HG02588 (cell line): ENCODE measurements around the gene ADD2.
"Not testable (repeated sequence)": the region's sequence is repeated elsewhere in the genome, so short reads cannot be mapped to it uniquely, and the experiment has no call there.

Source experiments
- ATAC-seq: cut with Tn5 transposase; IDR thresholded peaks from one replicate; pipeline ENCODE4 v1.9.1; 2021; ENCODE audit warnings: mild to moderate bottlenecking, moderate library complexity; ENCODE audit not compliant: unreplicated experiment

Gene ADD2

DNA sequence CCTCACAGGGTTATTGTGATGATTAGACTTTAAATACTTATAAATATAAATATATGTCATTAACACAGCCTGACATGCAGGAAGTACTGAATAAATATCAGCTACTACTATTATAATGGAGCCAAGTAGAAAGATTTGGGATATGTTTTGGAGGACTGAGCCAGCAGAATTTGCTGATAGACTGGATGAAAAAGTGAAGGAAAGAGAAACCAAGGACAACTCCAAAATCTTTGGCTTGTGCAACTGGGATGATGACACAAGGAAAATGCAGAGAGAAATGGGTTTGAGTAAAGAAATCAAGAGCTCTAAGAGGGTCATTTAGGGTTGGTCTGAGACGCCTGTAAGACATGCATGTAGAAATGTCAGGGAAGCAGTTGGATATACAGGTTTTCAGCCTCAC is 15.6 kb downstream of the ADD2 start:
- ATAC-seq, result no peak

DNA sequence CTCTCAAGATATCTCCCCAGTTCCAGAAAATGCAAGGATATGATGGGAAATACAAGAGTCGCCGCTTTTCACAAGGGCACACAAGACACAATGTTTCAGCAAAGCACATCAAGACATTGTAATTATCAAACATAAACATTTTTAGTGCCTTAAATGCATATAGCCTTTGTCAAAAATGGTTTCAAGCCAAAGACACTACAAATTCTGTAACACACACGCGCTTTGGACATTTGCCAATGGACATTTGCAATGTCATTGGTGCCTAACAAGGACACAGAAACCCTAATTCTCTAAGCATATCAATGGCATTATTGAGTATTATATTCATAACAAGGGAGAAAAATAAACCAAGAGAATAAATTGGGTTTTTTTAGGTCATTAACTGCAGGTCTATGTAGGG is 16.1 kb downstream of the ADD2 start:
- ATAC-seq, result no peak

DNA sequence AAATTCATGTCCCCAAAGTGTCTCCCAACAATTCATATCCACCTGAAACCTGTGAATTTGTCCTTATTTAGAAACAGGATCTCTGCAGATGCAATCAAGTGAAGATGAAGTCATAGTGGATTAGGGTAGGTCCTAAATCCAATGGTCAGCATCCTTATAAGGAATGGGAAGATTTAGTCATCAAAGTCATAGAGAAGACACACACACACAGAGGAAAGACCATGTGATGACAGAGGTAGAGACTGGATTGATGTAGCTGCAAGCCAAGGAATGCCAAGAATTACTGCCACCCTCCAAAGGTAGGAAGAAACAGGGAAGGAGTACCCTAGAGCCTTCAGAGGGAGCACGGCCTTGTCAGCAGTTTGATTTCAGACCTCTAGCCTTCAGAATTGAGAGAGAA is 17.7 kb downstream of the ADD2 start:
- no peak for ATAC-seq

DNA sequence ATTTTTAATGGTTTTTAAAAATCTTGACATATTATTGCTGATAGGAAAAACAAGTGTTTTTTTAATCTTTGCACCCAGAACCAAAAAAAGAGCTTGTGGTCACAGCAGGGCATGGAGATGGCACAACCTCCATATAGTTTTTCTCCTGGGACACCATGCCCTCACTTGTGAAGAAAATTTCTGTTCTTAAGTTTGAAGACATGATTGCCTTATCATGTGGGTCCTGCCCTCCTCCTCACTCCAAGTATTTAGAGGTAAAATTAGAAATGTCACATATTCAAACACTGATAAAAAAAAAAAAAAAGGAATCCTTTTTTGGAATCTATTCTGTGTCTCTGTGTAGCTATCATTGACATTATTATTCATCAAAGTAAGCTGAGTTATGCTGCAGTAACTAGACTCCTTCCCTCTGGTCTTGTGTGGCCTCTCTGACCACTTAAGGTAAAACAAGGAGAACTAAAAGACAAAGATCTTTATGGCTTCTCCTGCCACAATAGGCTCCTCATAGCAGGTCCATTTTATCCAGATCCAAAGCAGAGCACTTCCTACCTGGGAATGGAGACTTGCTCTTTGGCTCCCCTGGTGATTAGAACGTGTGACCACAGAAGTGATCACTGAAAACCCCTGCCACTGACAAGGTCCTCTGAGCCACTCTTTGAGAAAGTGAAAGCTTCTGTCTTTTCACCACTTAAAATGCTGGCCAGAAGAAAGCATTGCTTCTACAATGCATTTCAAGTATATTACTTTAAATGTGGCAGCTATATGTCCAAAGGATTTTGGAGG is 19.8 kb downstream of the ADD2 start:
- no peak for ATAC-seq

DNA sequence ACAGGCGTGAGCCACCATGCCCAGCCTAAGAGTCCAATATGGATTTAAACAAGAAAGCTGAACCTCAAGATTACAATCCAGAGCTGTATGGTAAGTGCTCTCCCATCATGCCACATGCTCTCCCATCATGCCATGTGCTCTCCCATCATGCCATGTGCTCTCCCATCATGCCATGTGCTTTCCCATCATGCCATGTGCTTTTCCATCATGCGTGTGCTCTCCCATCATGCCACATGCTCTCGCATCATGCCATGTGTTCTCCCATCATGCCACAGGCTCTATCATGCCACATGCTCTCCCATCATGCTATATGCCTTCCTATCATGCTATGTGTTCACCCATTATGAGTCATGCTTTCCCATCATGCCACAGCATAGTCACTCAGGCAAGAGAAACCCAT is 20.7 kb downstream of the ADD2 start:
- ATAC-seq, result no peak

DNA sequence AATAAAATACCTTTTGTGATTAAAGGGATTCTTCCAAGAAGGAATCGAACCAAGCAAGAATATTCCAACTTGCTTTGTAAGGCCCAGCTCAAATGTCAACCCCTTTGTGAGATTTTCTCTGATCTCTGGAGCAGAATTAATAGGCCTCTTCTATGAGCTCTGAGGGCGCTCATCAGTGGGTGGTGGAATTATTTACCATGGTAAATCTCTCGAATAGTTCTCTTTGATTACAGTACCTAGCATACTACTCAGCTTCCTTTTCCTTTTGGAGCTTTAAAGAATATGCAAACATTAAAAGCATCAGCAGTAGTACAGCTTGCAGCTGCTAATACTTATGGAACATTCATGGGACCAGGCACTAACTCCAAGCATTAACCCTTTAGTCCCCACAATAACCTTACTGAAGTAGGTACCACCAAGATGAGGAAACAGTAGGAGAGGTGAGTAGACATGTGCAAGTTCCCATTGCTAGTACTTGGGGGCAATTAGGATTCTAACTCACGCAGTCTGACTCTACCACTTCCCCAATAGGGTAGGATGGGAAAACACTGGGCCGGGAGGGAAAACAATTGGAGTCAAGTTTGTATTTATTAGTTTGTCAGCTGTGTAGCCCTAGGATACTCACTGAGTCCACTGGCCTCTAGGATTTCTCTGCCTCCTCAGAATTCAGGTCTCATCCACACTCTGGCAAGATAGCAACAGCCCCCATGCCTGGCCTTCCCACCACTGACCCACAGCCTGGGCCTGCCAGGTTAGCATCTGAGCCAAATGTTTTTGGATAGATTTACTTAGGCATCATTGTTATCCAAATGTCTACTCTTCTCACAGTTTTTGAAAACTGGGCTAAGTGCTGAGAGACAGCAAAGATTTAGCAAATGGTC is 21.7 kb downstream of the ADD2 start:
- no peak for ATAC-seq

DNA sequence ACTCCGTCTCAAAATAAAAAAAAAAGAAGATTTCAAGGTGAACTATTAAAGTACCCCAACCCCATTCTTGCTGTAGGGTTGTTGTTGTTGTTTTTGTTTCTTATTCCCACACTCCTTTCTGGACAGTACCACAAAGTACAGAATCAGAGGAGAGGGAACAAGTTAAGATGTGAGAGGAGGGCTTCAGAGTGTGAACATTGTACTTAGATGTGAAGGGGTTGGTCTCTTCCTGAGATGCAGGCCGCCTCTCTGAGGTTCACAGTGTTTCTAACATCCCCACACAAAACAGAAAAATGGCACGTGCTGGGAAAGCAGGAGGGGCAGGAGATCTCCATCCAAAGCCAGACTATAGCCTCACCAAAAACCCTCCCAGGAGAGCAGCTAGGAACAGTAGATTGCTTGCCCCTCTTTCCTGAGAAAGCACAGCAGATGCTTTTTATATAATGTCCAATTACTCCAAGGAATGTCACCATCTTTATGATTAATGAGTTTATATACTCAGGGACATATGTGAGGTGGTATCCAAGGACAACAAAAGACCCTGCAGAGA is 22.6 kb downstream of the ADD2 start:
- ATAC-seq, result no peak

DNA sequence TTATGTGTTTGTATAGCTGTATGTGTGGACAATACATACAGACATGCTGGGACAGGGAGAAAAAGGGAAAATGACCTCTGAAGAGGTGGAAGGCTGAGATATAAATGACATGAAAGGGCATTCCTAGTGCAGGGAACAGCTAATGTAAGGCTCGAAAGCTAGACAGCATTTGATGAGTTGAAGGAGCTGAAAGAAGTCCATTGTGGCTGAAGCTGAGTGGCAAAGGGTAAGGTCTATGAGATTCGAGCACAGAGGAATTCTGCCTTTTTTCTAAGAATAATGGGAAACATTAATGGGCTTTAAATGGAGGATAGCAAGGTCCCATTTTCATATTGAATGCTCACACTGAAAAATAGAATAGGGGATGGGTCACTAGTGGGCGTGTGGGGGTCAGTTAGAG is 23.6 kb downstream of the ADD2 start:
- no peak for ATAC-seq

DNA sequence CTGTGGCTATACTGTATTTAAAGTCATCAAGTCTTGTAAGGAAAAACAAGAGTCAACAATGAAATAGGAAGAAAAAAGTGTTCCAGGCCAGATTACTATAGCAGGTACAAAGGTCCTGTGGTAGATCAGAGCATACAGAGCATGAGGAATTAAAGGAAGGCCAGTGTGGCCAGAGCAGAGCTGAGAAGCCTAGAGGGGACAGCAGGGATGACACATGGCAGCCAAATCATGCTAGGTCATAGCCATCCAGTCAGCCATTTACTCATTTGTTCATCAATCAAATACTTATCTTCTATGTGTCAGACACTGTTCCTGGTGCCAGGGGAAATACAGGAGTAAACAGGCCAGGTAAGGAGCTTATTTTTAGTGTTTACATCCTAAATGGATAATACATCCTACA is 24.3 kb downstream of the ADD2 start:
- ATAC-seq, result no peak

DNA sequence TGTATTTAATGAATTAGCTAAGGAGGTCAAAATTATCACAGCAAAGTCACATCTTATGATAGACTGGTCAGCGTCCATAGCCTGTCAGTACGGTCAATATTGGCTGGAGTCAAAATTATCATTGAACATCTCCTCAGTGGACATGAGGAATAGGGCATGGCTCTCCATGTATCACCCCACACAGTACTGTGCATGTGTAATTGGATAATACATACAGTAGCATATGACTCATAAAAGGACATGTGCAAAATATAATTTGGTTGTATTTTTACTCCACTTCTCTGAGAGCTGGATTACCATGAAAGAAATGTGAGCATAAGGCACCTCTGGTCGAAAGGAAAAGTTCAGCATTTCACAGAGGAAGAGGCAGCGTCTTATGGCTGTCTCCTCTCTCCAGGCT is 24.9 kb downstream of the ADD2 start:
- ATAC-seq, result no peak

DNA sequence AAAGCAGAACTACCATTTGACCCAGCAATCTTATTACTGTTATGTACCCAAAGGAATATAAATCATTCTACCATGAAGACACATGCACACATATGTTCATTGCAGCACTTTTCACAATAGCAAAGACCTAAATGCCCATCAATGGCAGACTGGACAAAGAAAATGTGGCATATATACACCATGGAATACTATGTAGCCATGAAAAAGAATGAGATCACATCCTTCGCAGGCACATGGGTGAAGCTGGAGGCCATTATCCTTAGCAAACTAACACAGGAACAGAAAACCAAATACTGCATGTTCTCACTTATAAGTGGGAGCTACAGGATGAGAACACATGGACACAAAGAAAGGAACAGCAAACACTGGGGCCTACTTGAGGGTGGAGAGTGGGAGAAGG is 28.5 kb downstream of the ADD2 start:
- not testable (repeated sequence) for ATAC-seq

DNA sequence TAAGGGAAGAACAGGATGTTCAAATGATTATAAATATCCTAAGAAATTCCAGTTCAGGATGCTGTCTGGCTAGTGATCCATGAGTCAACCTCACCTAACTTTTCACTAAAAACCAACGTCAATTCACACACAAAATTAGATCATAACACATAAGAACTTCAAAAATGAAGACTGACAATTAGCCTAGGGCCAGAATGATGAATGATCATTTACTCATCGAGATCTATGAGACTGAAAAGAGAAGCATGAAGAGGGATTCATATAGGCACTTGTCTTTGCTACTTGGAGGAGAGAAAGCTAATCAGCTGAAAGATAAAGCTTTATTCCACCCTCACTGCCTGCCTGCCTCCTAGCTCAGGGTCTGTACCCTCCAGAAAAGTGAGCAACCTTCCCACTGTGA is 29.8 kb downstream of the ADD2 start:
- no peak for ATAC-seq

DNA sequence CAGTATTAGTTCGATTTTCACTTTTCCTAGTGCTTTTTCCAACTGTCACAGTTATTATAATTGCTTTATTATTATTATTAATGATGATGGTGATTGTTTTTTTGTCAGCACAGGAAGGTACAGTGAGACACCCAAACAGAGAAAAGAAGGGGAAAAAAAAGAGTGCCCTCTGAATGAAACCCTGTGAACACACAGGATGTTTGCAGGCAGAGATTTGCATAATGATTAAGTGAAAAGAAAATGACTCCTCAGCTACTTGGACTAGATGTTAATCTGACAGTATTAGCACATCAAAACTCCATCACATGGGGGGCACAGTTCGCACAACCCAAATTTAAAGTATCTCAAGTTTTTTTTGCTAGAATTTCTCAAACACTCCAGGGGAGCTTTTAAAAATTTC is 32.9 kb downstream of the ADD2 start:
- ATAC-seq, result no peak

DNA sequence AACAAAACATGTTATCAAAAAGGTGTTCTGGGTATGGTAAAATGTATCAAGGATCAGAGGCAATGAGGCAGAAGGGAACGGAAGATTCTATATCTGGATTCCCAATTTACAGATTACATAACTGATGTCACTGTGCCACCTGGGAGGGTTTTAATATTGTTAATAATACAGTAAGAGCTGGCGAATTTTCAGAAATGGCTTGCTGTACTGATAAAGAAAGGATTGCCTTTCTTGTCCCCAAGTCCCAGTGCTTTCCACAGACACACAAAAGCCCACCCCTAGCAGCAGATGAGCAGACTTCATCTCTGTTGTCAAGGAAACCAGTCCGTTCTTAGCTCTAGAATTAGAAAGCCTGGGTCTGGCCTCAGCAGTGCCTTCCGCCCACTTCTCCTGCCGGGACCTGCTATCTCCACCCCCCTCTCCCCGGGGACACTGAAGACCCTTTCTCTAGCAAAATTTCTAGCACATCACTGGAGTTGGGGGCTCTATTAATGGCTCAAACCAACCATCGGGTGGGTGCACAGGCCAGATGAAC is 34.3 kb downstream of the ADD2 start:
- no peak for ATAC-seq

DNA sequence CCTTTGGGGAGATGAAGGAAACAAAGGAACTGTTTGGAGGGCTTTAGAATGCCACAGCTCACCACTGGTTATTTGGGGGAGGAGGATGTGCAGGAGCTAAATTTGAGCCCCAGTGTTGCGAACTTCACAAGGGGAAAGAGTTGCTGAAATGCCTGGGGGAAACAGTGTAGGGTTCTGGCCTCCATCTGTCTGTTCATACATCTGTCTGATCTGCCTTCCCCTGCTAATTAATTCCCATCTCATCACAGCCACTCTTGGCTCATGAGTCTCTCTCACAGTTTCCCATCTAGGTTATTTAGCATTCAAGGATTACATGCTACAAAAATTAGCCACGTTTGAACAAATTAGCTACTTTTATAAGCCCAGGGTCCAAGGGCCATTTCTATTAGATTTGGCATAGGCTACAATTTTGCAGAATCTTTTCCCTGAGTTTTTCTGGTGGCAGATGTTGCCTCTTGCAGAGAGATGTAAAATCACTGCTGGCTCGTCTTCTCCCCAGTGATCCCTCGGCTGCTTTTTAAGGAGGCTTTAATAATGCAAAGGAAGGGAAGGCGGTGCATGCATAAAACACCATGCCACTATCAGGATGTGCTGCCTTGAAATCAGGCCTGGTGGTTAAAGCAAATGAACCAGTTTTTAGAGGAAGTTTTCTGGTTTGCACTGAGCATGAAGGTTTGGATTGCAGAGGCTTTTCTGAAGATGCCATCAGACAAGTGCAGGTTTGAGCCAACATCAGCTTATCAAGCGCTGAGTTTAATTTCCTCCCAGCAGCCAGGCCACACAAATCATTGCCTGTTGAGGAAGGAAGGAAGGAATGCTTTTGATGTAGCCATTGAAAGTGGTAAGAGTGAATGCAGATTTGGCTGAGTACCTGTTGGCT is 35.0 kb downstream of the ADD2 start:
- ATAC-seq, result no peak

DNA sequence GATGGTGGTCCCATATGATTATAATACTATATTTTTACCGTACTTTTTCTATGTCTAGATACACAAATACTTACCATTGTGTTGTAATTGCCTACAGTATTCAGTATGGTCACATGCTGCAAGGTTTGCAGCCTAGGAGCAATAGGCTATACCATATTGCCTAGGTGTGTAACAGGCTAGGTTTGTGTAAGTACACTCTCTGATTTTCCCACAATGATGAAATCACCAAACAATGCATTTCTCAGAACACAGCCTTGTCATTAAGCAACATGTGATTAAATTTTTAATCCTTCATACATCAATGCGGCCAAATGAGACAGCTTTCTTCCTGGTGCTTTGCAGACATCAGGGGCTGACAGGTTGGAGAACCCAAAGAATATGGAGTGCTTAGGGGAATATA is 37.3 kb downstream of the ADD2 start:
- no peak for ATAC-seq

DNA sequence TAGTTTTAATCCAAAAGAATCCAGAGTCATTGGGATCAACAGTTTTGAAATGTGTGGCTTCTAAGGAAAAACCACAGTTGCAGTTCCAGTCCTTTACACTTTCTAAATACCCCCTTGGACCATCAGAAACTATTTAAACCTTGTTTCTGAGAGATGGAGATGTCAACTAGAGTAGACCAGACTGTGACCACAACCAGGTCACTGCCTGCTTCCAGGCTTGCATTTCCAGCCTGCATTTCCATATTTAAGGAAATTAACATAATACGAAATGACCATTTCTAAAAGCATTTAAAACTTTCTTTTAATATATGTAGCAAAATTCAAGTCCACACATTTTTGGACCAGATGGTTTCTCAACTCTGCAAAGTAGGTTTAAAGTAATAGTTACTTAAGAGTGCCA is 38.4 kb downstream of the ADD2 start:
- ATAC-seq, result no peak

DNA sequence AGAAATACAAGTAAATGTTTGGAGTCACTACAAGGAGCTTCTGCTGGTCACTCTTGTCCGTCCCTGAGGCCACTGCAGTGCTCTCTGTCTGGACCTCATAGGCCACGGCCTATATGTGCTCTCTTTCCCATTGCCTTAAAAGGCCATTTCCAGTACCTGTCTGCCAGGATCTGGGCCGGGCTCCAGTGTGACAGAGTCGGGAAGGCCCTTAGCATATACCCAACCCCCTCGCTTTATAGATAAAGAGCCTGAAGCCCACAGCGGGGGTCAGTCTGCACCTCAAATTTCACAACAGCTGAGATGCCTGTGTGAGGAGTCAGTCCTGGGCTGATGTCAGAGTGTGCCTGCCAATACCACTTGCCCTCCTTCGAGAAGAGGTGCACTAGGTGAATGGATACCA is 39.9 kb downstream of the ADD2 start:
- no peak for ATAC-seq

DNA sequence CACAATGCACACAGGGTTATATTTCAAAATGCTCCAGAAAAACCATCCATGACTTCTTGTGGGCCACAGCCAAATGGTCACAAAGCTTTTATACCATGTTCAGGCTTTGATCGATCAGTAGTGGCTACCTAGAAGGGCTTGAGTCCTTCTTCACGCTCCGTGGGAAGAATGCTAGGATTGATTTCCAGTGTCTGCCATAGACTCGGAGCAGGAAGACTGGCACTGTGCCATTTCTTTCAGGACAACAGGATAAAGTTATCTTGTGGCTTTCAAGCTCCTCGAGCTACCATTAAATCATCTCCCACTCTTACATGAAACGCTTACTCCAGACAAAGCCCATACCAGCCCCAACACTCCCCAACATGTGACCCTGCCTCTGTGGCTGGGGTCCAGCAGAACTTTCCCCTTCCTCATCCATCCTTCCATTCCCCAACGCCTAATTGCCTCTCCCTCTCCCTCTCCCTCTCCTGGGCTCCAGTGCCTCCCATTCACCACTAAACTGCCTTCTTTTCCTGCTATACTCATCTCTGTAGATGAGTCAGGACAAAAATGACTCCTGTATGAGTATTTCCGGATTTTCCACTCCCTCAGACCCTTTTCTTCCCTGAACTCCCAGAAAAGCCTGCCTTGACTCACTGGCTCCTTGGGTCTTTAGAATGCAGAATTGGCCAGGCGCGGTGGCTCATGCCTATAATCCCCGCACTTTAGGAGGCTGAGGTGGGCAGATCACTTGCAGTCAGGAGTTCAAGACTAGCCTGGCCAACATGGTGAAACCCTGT is 40.9 kb downstream of the ADD2 start:
- no peak for ATAC-seq

DNA sequence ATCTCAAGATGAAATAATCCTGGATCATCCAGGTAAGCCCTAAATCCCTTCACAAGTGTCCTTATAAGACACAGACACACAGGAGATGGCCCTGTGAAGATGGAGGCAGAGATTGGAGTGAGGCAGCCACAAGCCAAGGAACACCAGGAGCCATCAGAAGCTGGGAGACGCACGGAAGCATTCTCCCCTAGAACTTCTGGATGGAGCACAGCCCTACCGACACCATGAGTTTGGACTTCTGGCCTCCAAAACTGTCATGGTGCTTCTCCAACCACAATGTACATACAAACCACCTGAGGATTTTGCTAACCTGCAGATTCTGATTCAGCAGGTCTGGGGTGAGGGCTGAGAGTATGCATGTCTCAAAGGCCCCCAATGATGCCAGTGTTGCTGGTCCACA is 42.5 kb downstream of the ADD2 start:
- ATAC-seq, result no peak
